K562 (cell line): ENCODE measurements around the gene SCYL1. TPM values are rescaled to one million over a fixed set of nuclear protein-coding genes. Genes with fewer than 3 reads are reported as not detected.
A peak's percentile ranks its signal among the peaks of the same experiment; 100 is the strongest.

Source experiments
- CBX3 ChIP-seq, 2 experiments: IDR thresholded peaks; 1 replicate in 1 of 2; 2 replicates in 1 of 2; pipeline ENCODE4 v1.6.1; 2012; ENCODE audit warnings: inconsistent platforms in 2 of 2, low read length in 2 of 2, borderline replicate concordance in 1 of 2, control low read depth in 1 of 2
- EZH2 ChIP-seq: IDR thresholded peaks from 2 replicates; pipeline ENCODE4 v1.6.1; 2012; ENCODE audit warnings: low read depth, mild to moderate bottlenecking, inconsistent platforms, low read length, borderline replicate concordance
- NKRF ChIP-seq: fragments of 450-650 bp; IDR thresholded peaks from 2 replicates; pipeline ENCODE4 v1.6.1; 2016; ENCODE audit warnings: borderline replicate concordance
- PRMT5 ChIP-seq: sonication (generic); formaldehyde crosslinking; IDR thresholded peaks from 2 replicates; pipeline ENCODE4 v1.5.0; 2020; ENCODE audit warnings: missing genetic modification reagents
- PURB ChIP-seq: sonication (generic); formaldehyde crosslinking; IDR thresholded peaks from 2 replicates; pipeline ENCODE4 v1.9.0; 2021; ENCODE audit warnings: low read depth, mild to moderate bottlenecking, missing genetic modification reagents
- RAD51 ChIP-seq: fragments of 450-650 bp; IDR thresholded peaks from 2 replicates; pipeline ENCODE4 v1.7.1; 2016; ENCODE audit warnings: low read depth, mild to moderate bottlenecking, borderline replicate concordance
- SMAD2 ChIP-seq: fragments of 150-350 bp; IDR thresholded peaks from 2 replicates; pipeline ENCODE4 v1.6.1; 2014; ENCODE audit warnings: low read depth, mild to moderate bottlenecking, low read length
- TSC22D4 ChIP-seq: fragments of 450-650 bp; IDR thresholded peaks from 2 replicates; pipeline ENCODE4 v1.6.1; 2016; ENCODE audit warnings: missing genetic modification characterization, missing biosample characterization, control low read depth
- ZBED1 ChIP-seq: IDR thresholded peaks from 2 replicates; pipeline ENCODE4 v1.6.1; 2014
- ZBTB40 ChIP-seq, 2 experiments: fragments of 450-650 bp in 1 of 2; sonication (generic) in 1 of 2; formaldehyde crosslinking in 1 of 2; IDR thresholded peaks; 2 replicates each; pipeline versions ENCODE4 v1.7.1 to v1.9.0; 2016 to 2022; ENCODE audit warnings: inconsistent platforms in 1 of 2, mild to moderate bottlenecking in 1 of 2, missing genetic modification reagents in 1 of 2
- ZNF175 ChIP-seq: fragments of 200-800 bp; sonication (Bioruptor generic); IDR thresholded peaks from 2 replicates; pipeline ENCODE4 v1.6.1; 2016; ENCODE audit warnings: low read depth, mild to moderate bottlenecking, missing genetic modification characterization, missing compliant biosample characterization
- ZNF253 ChIP-seq: fragments of 250-450 bp; sonication (Bioruptor Pico); conservative IDR thresholded peaks from 2 replicates; pipeline ENCODE4 v1.6.1; 2021; ENCODE audit warnings: mild to moderate bottlenecking
- ZNF75A ChIP-seq: fragments of 450-650 bp; formaldehyde crosslinking; IDR thresholded peaks from 2 replicates; pipeline ENCODE4 v1.4.0; 2020; ENCODE audit warnings: mild to moderate bottlenecking
- ZNF77 ChIP-seq: fragments of 250-450 bp; sonication (Bioruptor Pico); IDR thresholded peaks from 2 replicates; pipeline ENCODE4 v1.5.0; 2020
- polyA plus RNA-seq, 8 experiments: library from polyadenylated mRNA; depleted of rRNA in 4 of 8; stranded (reverse) in 5 of 8; unstranded in 3 of 8; fragments of >200 nt; fragmentation: Nextera tagmentation in 2 of 8; fragmentation: Illumina TruSeq in 1 of 8; extraction: Ambion mirVana in 2 of 8; extraction: Trizol in 1 of 8; gene quantifications; 2 replicates each; pipeline versions ENCODE4 v1.2.1 to v1.2.3, GENCODE V29; 2011 to 2014; ENCODE audit warnings: inconsistent platforms in 1 of 8, missing spikeins in 1 of 8
- total RNA-seq, 7 experiments: library from RNA; depleted of rRNA in 6 of 7; stranded (reverse); fragments of >200 nt in 6 of 7; fragmentation: Illumina TruSeq in 2 of 7; extraction: Trizol in 2 of 7; gene quantifications; 2 replicates each; pipeline versions ENCODE4 v1.2.1 to v1.2.3, GENCODE V29; 2011 to 2021; ENCODE audit warnings: low replicate concordance in 1 of 7
- TF ChIP-seq, protein P1 (sequence below): sonication (generic); formaldehyde crosslinking; IDR thresholded peaks from 2 replicates; pipeline ENCODE4 v1.8.0; 2022; ENCODE audit warnings: mild to moderate bottlenecking, low read depth, missing genetic modification reagents

SCYL1 gene
- total and polyA plus RNA-seq, 9 of the 15 experiments (the other 6 are each of a cell fraction or from before 2014, with no cell fraction given), result 1.9 to 145 (median 57.6) TPM

DNA sequence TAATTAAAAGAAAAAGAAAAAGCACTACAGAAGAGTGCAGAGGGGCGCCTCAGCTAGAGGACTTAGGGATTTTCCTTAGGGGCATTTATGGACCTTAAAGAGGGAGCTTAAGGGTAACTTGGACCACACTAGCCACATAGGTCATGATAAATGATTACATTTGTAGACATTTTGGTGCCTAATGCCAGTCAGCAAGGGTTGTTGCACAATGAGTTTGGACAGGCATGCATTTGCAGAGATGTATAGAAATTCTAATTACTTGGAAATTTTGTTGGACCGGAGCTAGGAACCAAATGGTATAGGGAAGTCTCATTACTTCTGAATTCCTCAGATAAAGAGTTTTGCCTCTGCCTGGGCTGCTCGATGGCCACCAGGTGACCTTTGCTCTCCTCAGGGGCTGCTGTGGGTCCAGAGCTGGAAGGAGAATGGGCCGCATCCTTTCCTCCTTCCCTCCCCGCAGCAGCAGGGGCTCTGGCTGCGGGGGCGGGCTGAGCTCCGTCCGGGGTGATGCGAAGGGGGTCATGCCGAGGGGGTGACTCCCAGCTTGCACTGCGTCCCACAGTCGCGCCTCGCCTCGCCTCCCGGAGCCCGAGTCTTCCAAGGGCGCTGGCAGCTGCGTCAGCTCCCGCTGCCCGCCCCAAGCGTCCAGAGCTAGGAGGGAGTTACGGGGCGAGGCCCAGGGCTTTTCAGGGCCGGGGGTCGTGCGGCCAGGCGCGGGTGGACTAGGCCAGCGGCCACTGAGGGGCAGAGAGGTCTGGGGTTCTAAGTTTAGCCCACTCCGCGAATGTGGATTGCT is 46.3 kb upstream of the SCYL1 start (continued):
- no peak for TF ChIP-seq PRMT5
- TF ChIP-seq ZBED1, result peak; percentile 52; the same call in 1 of the 2 replicates
- no peak for TF ChIP-seq EZH2
- TF ChIP-seq NKRF, result no peak
- TF ChIP-seq, protein P1, sequence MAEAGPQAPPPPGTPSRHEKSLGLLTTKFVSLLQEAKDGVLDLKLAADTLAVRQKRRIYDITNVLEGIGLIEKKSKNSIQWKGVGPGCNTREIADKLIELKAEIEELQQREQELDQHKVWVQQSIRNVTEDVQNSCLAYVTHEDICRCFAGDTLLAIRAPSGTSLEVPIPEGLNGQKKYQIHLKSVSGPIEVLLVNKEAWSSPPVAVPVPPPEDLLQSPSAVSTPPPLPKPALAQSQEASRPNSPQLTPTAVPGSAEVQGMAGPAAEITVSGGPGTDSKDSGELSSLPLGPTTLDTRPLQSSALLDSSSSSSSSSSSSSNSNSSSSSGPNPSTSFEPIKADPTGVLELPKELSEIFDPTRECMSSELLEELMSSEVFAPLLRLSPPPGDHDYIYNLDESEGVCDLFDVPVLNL (CRISPR knock-in tag), result peak; percentile 60; the same call in 1 of the 2 replicates
- no peak for TF ChIP-seq ZBTB40 (IDR thresholded peaks at IDR 0.05)
- TF ChIP-seq ZBTB40 (CRISPR knock-in tag; IDR thresholded peaks at IDR 0.05), result no peak
- TF ChIP-seq ZNF253, result no peak
- TF ChIP-seq ZNF175 (CRISPR knock-in tag), result peak; percentile 62; the same call in 1 of the 2 replicates
- no peak for TF ChIP-seq RAD51
- TF ChIP-seq TSC22D4 (tag), result no peak
- TF ChIP-seq ZNF77, result no peak
- TF ChIP-seq CBX3 (IDR thresholded peaks at IDR 0.05; ENCODE audit: borderline replicate concordance in 1 of 2, low read length in 2 of 2), result peak in 1 of 2 experiments; percentile 66; a peak in 1 of 3 replicates
- TF ChIP-seq ZNF75A (CRISPR knock-in tag), result no peak
- no peak for TF ChIP-seq SMAD2
- TF ChIP-seq PURB (CRISPR knock-in tag), result no peak
